Activated B cell treated with CpG ODN at 0.5 μM for 24 hours (primary cell): ENCODE data around the gene UHRF1. TPM values are rescaled to one million over a fixed set of nuclear protein-coding genes. Genes with fewer than 3 reads are reported as not detected.
A peak's percentile ranks its signal among the peaks of the same experiment; 100 is the strongest.

Source experiments
- ATAC-seq: fragments of 200-7000 bp; cut with Tn5 transposase; one replicate; pipeline ENCODE4 v1.10.0; 2021; ENCODE audit warnings: low read depth, mild to moderate bottlenecking, moderate library complexity
- CTCF ChIA-PET: fragments of 350-600 bp; sonication (Branson Sonifier 250); formaldehyde crosslinking; loops from one replicate; lab custom pipeline; 2021; ENCODE audit warnings: antibody characterized with exemption; lab: Charles Lee
- POLR2A ChIA-PET: fragments of 350-600 bp; sonication (Branson Sonifier 250); formaldehyde crosslinking; loops from one replicate; lab custom pipeline; 2021; ENCODE audit warnings: antibody characterized with exemption; lab: Charles Lee
- DNase-seq: peaks from one replicate; pipeline ENCODE4 v3.0.0; 2022
- H3K27ac Mint-ChIP-seq: one replicate; pipeline ENCODE4 v1.8.0; 2020; ENCODE audit warnings: mixed read lengths
- H3K27me3 Mint-ChIP-seq: one replicate; pipeline ENCODE4 v1.8.0; 2021; ENCODE audit warnings: mixed read lengths
- H3K36me3 Mint-ChIP-seq: one replicate; pipeline ENCODE4 v1.8.0; 2021; ENCODE audit warnings: low read depth, mixed read lengths
- H3K4me1 Mint-ChIP-seq: one replicate; pipeline ENCODE4 v1.8.0; 2021; ENCODE audit warnings: mixed read lengths
- H3K4me3 Mint-ChIP-seq: one replicate; pipeline ENCODE4 v1.8.0; 2020; ENCODE audit warnings: mild to moderate bottlenecking, mixed read lengths
- H3K9me3 Mint-ChIP-seq: one replicate; pipeline ENCODE4 v1.8.0; 2020; ENCODE audit warnings: mixed read lengths
- CTCF ChIP-seq: fragments of 200-600 bp; IDR thresholded peaks from one replicate; pipeline ENCODE4 v1.8.0; 2022; ENCODE audit warnings: antibody characterized with exemption, mild to moderate bottlenecking
- intact Hi-C: fragments of 100-400 bp; cut with micrococcal nuclease; formaldehyde crosslinking; loops from one replicate; pipeline ENCODE4 v1.15.1; 2024
- total RNA-seq: library from RNA; stranded (reverse); gene quantifications from 2 replicates; pipeline ENCODE4 v1.2.3, GENCODE V29; 2022

The UHRF1 gene
- total RNA-seq, 1 donor from 2014 or later, result 7.8 TPM

- H3K4me1 Mint-ChIP-seq, result peaks cover 31% of the 10 kb centered on the region
- H3K27ac Mint-ChIP-seq, result peak within 1 kb of the TSS; percentile 88
- H3K36me3 Mint-ChIP-seq, result peaks cover 5% of the 10 kb centered on the region
- no peaks in the 10 kb centered on the region for H3K27me3 Mint-ChIP-seq
- H3K9me3 Mint-ChIP-seq, result no peaks in the 10 kb centered on the region
- DNase-seq (peak; percentile 99), ATAC-seq (peak; percentile 89)
- CTCF ChIA-PET, result interaction anchor here (0.6 to 1.3 kb wide), 5 partner anchors 9 to 177 kb away, joined by 3 to 5 read pairs (median 3); partner anchors contain the start of gene FEM1A
- peak within 1 kb of the TSS; percentile 88 for H3K4me3 Mint-ChIP-seq
- intact Hi-C loops, result loop anchor here (1.0 to 2.0 kb wide), 7 partner anchors 9 to 244 kb away; partner anchors contain the start of genes FEM1A and PLIN3
- TF ChIP-seq CTCF, result no peak
- POLR2A ChIA-PET, result interaction anchor here (0.5 to 3.3 kb wide), 25 partner anchors 8 to 1769 kb away, joined by 3 to 23 read pairs (median 4); partner anchors contain the start of genes CATSPERD, DPP9, FEM1A and GPR108
Observed at GRCh38 chr19:4968462-4969291, 59.4 kb downstream of the UHRF1 start, which contains the start of gene KDM4B. KDM4B (plus strand) TSS chr19:4969113; CDS start chr19:5032891, 63,778 bp downstream.

GRCh38 chr19:4969292-4969771 is 60.0 kb downstream of the UHRF1 start:
- CTCF ChIA-PET, result interaction anchor here (0.8 to 1.3 kb wide), 2 partner anchors 62 to 169 kb away, joined by 3 to 4 read pairs; no protein-coding TSS in a partner anchor
- POLR2A ChIA-PET, result interaction anchor here (0.5 to 3.3 kb wide), 23 partner anchors 8 to 1768 kb away, joined by 3 to 23 read pairs (median 4); partner anchors contain the start of genes DPP9, FEM1A, GPR108 and PLIN3
- no peak for TF ChIP-seq CTCF
- H3K9me3 Mint-ChIP-seq, result no peaks in the 10 kb centered on the region
- no peaks in the 10 kb centered on the region for H3K27me3 Mint-ChIP-seq
- peak overlapping the region; percentile 57 for H3K27ac Mint-ChIP-seq
- H3K4me3 Mint-ChIP-seq, result peak overlapping the region; percentile 88
- H3K36me3 Mint-ChIP-seq, result peaks cover 5% of the 10 kb centered on the region
- ATAC-seq, result no peak
- intact Hi-C loops, result loop anchor here (2.0 kb wide), 2 partner anchors 103 to 157 kb away; partner anchors contain the start of gene PLIN3
- no peak for DNase-seq
- peaks cover 31% of the 10 kb centered on the region for H3K4me1 Mint-ChIP-seq

GRCh38 chr19:4969772-4970531 is 60.7 kb downstream of the UHRF1 start:
- peak overlapping the region; percentile 57 for H3K27ac Mint-ChIP-seq
- no peaks in the 10 kb centered on the region for H3K27me3 Mint-ChIP-seq
- H3K9me3 Mint-ChIP-seq, result no peaks in the 10 kb centered on the region
- ATAC-seq (no peak), DNase-seq (peak; percentile 32)
- H3K4me1 Mint-ChIP-seq, result peaks cover 34% of the 10 kb centered on the region
- peaks cover 8% of the 10 kb centered on the region for H3K36me3 Mint-ChIP-seq
- POLR2A ChIA-PET, result interaction anchor here (0.6 to 3.3 kb wide), 10 partner anchors 11 to 845 kb away, joined by 3 to 13 read pairs (median 4); partner anchors contain the start of genes PLIN3, SAFB and SAFB2
- H3K4me3 Mint-ChIP-seq, result peak overlapping the region; percentile 88
- intact Hi-C loops, result loop anchor here (2.0 kb wide), 2 partner anchors 103 to 157 kb away; partner anchors contain the start of gene PLIN3
- CTCF ChIA-PET, result no interaction called here
- TF ChIP-seq CTCF, result no peak

GRCh38 chr19:4970558-4971423 is 61.5 kb downstream of the UHRF1 start:
- peak overlapping the region; percentile 88 for H3K4me3 Mint-ChIP-seq
- ATAC-seq (no peak), DNase-seq (no peak)
- peak overlapping the region; percentile 57 for H3K27ac Mint-ChIP-seq
- POLR2A ChIA-PET, result interaction anchor here (0.6 to 1.1 kb wide), 5 partner anchors 54 to 322 kb away, joined by 3 read pairs; no protein-coding TSS in a partner anchor
- H3K9me3 Mint-ChIP-seq, result no peaks in the 10 kb centered on the region
- no peak for TF ChIP-seq CTCF
- no peaks in the 10 kb centered on the region for H3K27me3 Mint-ChIP-seq
- intact Hi-C loops, result no loop called here
- CTCF ChIA-PET, result no interaction called here
- peaks cover 12% of the 10 kb centered on the region for H3K36me3 Mint-ChIP-seq
- peaks cover 38% of the 10 kb centered on the region for H3K4me1 Mint-ChIP-seq
